Body of pancreas (tissue), 4 donors: ENCODE measurements around the gene ARHGEF37. TPM values are rescaled to one million over a fixed set of nuclear protein-coding genes. Genes with fewer than 3 reads are reported as not detected.

Source experiments
- ATAC-seq: fragments of 150-250 bp; one replicate; pipeline ENCODE4 v1.9.1; 2016
- DNase-seq, 4 donors: peaks; one replicate each; pipeline ENCODE4 v3.0.0-alpha.2; 2019
- H3K27ac ChIP-seq, 4 donors: fragments of 200-600 bp; sonication (generic); 1 replicate in 3 of 4; 2 replicates in 1 of 4; pipeline versions ENCODE4 v1.5.1 to v1.6.1; 2016 to 2019; ENCODE audit warnings: mild to moderate bottlenecking in 1 of 4, mixed read lengths in 1 of 4, moderate library complexity in 1 of 4
- H3K27me3 ChIP-seq, 2 donors: fragments of 200-600 bp; sonication (generic); one replicate each; pipeline ENCODE4 v1.6.0; 2016; ENCODE audit warnings: mild to moderate bottlenecking in 1 of 2
- H3K36me3 ChIP-seq, 2 donors: fragments of 200-600 bp; sonication (generic); replicated peaks in 1 of 2; 2 replicates each; pipeline ENCODE4 v1.5.1; 2016; ENCODE audit warnings: low read depth in 2 of 2; ENCODE audit not compliant: insufficient read depth in 1 of 2
- H3K4me1 ChIP-seq: fragments of 200-600 bp; sonication (generic); one replicate; pipeline ENCODE4 v1.6.0; 2016
- H3K4me3 ChIP-seq, 2 donors: fragments of 200-600 bp; sonication (generic); 1 replicate in 1 of 2; 2 replicates in 1 of 2; pipeline ENCODE4 v1.5.1; 2016 to 2019
- H3K9me3 ChIP-seq, 3 donors: fragments of 200-600 bp; sonication (generic); 1 replicate in 2 of 3; 2 replicates in 1 of 3; pipeline ENCODE4 v1.5.1; 2016
- POLR2A ChIP-seq, 3 donors: fragments of 450-650 bp; IDR thresholded peaks; one replicate each; pipeline ENCODE4 v1.6.1; 2016; ENCODE audit warnings: antibody characterized with exemption in 3 of 3, mild to moderate bottlenecking in 2 of 3
- WGBS, 2 donors: methylation state at CpG; one replicate each; pipeline ENCODE4 v1.1.5; 2017; 5-methylcytosine and 5-hydroxymethylcytosine counted together
- intact Hi-C: fragments of 100-400 bp; cut with DNase I; formaldehyde crosslinking; loops from one replicate; pipeline ENCODE4 v1.15.1; 2023
- total RNA-seq, 2 donors: library from RNA; depleted of rRNA; stranded (reverse); fragments of >200 nt; gene quantifications; one replicate each; pipeline ENCODE4 v1.1.0, GENCODE V29; 2016
- TF ChIP-seq, protein P1 (sequence below), 7 experiments: fragments of 450-650 bp in 4 of 7; fragments of 200-600 bp in 3 of 7; sonication (generic) in 3 of 7; IDR thresholded peaks; one replicate each; pipeline ENCODE4 v1.5.1; 2016 to 2019; ENCODE audit warnings: antibody characterized with exemption in 7 of 7

The ARHGEF37 gene
- total RNA-seq, 2 donors from 2014 or later: 5.9 to 14.0 TPM

DNA sequence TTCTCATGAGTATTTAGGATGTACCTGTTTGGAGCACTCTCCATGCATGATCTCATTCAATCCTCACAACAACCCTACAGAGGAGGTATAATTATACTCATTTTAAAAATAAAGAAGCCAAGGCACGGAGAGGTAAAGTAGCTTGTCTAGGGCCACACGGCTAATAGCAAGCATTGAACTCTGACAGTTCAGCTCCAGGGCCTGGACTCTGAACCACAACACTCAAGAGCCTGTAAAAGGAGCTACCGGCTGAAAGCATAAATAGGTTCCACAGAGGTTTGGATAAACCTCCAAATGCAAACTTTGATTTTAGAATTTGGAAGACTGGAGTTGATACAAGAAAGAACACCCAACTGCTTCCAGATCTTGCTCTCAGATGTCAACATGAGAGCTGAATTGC is 41.2 kb downstream of the ARHGEF37 start:
- ATAC-seq: no peak

DNA sequence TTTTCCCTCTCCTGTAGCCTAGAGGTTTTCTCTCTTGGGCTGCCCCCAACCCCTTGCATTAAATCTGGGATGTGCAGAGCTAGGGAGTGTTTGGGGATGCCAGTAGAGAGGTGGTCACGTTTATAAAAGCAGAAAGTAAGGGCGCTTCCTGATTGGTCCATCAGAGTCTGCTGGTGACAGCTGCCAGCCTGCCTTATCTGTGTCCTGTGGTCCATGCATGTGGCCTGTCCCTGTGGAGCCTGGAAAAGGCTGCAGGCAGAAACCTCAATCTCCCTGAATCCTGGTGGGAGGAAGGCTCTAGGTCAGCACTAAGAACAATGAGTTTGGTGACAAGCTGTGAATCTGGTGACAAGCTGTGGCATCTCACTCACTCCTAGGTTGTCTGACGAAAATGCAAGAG is 42.2 kb downstream of the ARHGEF37 start:
- Histone ChIP-seq H3K9me3 (no peaks in the 10 kb centered on the region), H3K4me1 (no peaks in the 10 kb centered on the region), H3K36me3 (peaks cover 4 to 24% of the 10 kb centered on the region in 2 donors), H3K4me3 (no peak overlapping the region), H3K27ac (no peak overlapping the region), H3K27me3 (no peaks in the 10 kb centered on the region)
- DNase-seq: no peak
- no peak for ATAC-seq
- TF ChIP-seq POLR2A (IDR thresholded peaks at IDR 0.05): no peak
- TF ChIP-seq, protein P1, sequence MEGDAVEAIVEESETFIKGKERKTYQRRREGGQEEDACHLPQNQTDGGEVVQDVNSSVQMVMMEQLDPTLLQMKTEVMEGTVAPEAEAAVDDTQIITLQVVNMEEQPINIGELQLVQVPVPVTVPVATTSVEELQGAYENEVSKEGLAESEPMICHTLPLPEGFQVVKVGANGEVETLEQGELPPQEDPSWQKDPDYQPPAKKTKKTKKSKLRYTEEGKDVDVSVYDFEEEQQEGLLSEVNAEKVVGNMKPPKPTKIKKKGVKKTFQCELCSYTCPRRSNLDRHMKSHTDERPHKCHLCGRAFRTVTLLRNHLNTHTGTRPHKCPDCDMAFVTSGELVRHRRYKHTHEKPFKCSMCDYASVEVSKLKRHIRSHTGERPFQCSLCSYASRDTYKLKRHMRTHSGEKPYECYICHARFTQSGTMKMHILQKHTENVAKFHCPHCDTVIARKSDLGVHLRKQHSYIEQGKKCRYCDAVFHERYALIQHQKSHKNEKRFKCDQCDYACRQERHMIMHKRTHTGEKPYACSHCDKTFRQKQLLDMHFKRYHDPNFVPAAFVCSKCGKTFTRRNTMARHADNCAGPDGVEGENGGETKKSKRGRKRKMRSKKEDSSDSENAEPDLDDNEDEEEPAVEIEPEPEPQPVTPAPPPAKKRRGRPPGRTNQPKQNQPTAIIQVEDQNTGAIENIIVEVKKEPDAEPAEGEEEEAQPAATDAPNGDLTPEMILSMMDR (IDR thresholded peaks at IDR 0.05): no peak
- intact Hi-C loops: no loop called here
- WGBS, 2 donors: 78 to 81% methylated on average over 3 of the region's 3 CpGs

More for the DNA sequence above, 41.2 kb downstream of the ARHGEF37 start:
- H3K4me3 ChIP-seq: no peak overlapping the region
- WGBS, 2 donors: 90 to 94% methylated on average over 3 of the region's 3 CpGs
- DNase-seq: no peak
- no peaks in the 10 kb centered on the region for H3K9me3 ChIP-seq
- H3K36me3 ChIP-seq: peaks cover 4 to 24% of the 10 kb centered on the region in 2 donors
- no peaks in the 10 kb centered on the region for H3K4me1 ChIP-seq
- no peak for TF ChIP-seq POLR2A (IDR thresholded peaks at IDR 0.05)
- TF ChIP-seq, protein P1 (IDR thresholded peaks at IDR 0.05): no peak
- no peaks in the 10 kb centered on the region for H3K27me3 ChIP-seq
- intact Hi-C loops: no loop called here
- H3K27ac ChIP-seq: no peak overlapping the region

DNA sequence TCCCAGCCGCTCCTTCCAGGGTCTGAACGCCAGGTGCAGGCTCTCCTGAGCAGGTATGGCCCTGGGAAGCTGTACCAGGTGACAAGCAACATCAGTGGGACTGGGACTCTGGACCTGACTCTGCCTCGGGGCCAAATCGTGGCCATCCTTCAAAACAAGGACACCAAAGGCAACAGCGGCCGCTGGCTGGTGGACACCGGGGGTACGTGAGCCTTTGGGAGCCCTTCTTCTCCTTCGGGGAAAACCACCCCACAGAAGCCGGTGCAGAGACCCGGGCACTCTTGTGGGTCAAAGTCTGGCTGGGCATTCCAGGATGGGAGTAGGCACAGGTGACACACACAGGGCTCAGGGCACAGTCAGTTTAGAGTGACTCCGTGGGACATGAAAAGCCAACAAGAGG is 45.8 kb downstream of the ARHGEF37 start:
- H3K9me3 ChIP-seq: no peaks in the 10 kb centered on the region
- no peak overlapping the region for H3K27ac ChIP-seq
- no peak for TF ChIP-seq POLR2A (IDR thresholded peaks at IDR 0.05)
- TF ChIP-seq, protein P1 (IDR thresholded peaks at IDR 0.05): no peak
- DNase-seq (no peak), ATAC-seq (no peak)
- peaks cover 4 to 14% of the 10 kb centered on the region in 2 donors for H3K36me3 ChIP-seq
- intact Hi-C loops: no loop called here
- no peak overlapping the region for H3K4me3 ChIP-seq
- H3K27me3 ChIP-seq: no peaks in the 10 kb centered on the region
- H3K4me1 ChIP-seq: peaks cover 8% of the 10 kb centered on the region
- WGBS, 2 donors: 80 to 87% methylated on average over 6 to 9 of the region's 12 CpGs

DNA sequence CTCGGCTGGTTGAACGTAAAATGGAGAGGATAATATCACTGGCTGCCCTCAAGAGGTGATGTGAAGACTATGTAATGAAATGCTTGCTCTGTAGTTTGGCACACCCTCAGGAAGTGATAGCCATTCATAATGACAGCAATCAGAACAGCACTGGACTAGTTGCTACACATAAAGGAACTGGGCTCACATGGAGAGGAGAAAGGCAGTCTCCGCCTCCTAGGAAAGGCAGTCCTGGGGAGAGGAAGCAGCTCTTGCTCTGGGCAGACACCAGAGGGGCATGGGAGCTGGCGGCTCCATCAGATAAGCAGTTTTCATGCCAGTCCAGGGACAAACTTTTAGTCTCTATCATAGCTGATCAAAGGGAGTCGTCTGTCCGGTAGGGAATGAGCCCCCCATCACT is 46.9 kb downstream of the ARHGEF37 start:
- intact Hi-C loops: no loop called here
- Histone ChIP-seq H3K4me3 (no peak overlapping the region), H3K27me3 (no peaks in the 10 kb centered on the region), H3K27ac (no peak overlapping the region), H3K4me1 (peaks cover 8% of the 10 kb centered on the region), H3K9me3 (no peaks in the 10 kb centered on the region), H3K36me3 (peaks cover 4 to 10% of the 10 kb centered on the region in 2 donors)
- TF ChIP-seq, protein P1 (IDR thresholded peaks at IDR 0.05): no peak
- TF ChIP-seq POLR2A (IDR thresholded peaks at IDR 0.05): no peak
- DNase-seq (no peak), ATAC-seq (no peak)
- WGBS, 2 donors: 72 to 76% methylated on average over 6 of the region's 6 CpGs

DNA sequence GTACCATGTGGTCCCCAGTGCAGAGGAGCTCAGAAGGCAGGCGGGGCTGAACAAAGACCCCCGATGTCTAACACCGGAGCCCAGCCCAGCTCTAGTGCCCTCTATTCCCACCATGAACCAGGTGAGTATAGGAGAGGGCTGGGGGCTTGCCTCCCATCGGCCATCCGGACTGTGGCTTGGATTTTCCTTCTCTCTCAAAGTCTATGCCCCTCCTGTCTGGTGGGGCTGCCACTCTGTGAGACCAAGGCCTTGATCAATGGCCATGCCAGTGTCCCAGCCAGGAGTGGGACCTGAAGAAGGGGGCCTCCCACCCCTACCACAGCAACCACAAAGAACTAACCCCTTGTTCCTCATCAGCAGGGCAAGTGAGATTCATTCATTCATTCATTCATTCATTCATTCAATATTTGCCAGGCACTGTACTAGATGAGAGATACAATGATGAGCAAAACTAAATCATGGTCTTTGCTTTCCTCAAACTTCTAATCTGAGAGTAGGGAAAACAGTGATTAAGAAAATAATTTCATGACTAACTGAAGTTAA is 47.6 kb downstream of the ARHGEF37 start:
- H3K9me3 ChIP-seq: no peaks in the 10 kb centered on the region
- intact Hi-C loops: no loop called here

More for the DNA sequence above, 47.6 kb downstream of the ARHGEF37 start:
- WGBS, 2 donors: 92 to 100% methylated on average over 3 to 5 of the region's 5 CpGs
- DNase-seq (no peak), ATAC-seq (no peak)
- no peak for TF ChIP-seq POLR2A (IDR thresholded peaks at IDR 0.05)
- TF ChIP-seq, protein P1 (IDR thresholded peaks at IDR 0.05): no peak
- Histone ChIP-seq H3K27ac (no peak overlapping the region), H3K4me3 (no peak overlapping the region), H3K4me1 (peaks cover 8% of the 10 kb centered on the region), H3K27me3 (no peaks in the 10 kb centered on the region), H3K36me3 (peaks cover 3 to 6% of the 10 kb centered on the region in 2 donors)
